HFF-Myc (cell line): Measurements from ENCODE around the gene UPK3A.
A peak's percentile ranks its signal among the peaks of the same experiment; 100 is the strongest.

Source experiments
- DNase-seq: peaks from one replicate; pipeline ENCODE4 v3.0.0-alpha.2; 2011; ENCODE audit warnings: low read depth; ENCODE audit errors: extremely low read depth
- H3K4me3 ChIP-seq: replicated peaks from 2 replicates; pipeline ENCODE4 v1.5.1; 2011; ENCODE audit warnings: low read depth, mild to moderate bottlenecking, control low read depth, low read length
- CTCF ChIP-seq: IDR thresholded peaks from 2 replicates; pipeline ENCODE4 v1.5.1; 2012; ENCODE audit warnings: mild to moderate bottlenecking, low read depth, low read length, control low read depth; ENCODE audit errors: missing control alignments

The UPK3A gene

GRCh38 chr22:45284705-45285262 lies at the start of gene UPK3A:
Gene UPK3A (plus strand): TSS chr22:45284949. CDS start chr22:45285014, 65 bp downstream.
- TF ChIP-seq CTCF = no peak
- no peak for DNase-seq
- 0 out of 2 replicates have a peak within 1 kb of the TSS, but pooled peaks have one; percentile 7 for H3K4me3 ChIP-seq

DNA sequence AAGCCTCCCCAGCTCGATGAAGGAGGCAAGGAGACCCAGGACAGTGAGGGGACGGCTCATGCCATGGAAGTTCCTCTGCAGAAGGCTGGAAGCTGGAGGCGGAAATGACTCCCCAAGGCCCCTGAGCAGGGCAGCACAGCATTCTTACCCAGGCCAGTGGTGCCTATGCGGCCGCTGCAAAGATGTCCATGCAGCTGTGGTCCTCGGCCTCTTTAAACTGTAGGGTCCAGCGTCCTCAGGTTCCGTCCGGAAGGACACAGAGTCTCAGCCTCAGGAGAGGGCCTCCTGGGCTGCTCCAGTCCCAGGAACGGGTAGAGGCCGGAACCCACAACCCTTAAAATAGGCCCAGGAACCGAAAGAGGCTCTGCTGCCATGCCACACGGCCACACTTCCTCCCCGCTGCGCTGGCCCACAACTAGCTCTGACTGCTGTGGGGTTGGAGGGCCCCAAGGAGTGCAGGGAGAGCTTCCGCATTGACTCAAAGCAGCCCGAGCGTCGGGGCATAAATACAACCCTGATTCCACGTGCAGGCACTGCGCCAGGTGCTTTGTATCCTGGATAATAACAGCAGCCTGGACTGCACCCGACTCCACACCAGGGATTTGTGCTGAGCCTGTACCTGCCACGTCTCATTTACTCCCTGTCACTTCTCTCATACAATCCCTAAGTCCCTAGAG lies 49.5 kb upstream of the UPK3A start:
- no peak overlapping the region for H3K4me3 ChIP-seq
- DNase-seq = no peak
- no peak for TF ChIP-seq CTCF

DNA sequence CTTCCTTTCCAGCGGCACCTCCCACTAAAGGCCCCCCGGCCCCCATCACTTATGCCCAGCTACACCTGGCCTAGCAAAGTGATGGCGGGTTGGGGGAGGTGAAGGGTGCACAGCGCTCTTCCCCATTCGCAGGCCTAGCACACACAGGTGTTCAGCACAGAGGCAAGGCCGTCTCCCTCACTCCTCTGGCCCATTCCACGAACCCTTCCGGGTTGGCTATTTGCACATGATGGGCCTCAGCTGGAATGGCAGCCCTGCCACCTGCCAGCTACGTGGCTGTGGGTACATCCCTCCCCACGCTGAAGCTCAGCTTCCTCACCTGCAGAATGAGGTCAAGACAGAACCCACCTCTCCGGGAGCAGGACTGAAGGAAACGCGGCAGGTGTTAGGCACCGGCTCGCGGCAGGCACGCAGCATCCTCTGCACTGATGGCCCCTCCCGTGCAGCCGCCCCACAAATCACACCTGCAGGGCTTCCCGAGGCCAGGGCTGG lies 48.9 kb upstream of the UPK3A start:
- no peak for DNase-seq
- no peak for TF ChIP-seq CTCF
- no peak overlapping the region for H3K4me3 ChIP-seq

GRCh38 chr22:45237065-45237990 lies 47.4 kb upstream of the UPK3A start:
- no peak for DNase-seq
- no peak overlapping the region for H3K4me3 ChIP-seq
- no peak for TF ChIP-seq CTCF

- no peak for TF ChIP-seq CTCF
- DNase-seq = no peak
- H3K4me3 ChIP-seq = no peak overlapping the region
Observed at GRCh38 chr22:45238076-45238956, 46.4 kb upstream of the UPK3A start.
